ENCODE results near the gene GGA3.
A peak's percentile ranks its signal among the peaks of the same experiment; 100 is the strongest.
"Not testable (repeated sequence)": the region's sequence is repeated elsewhere in the genome, so short reads cannot be mapped to it uniquely, and the experiment has no call there.

The GGA3 gene

DNA sequence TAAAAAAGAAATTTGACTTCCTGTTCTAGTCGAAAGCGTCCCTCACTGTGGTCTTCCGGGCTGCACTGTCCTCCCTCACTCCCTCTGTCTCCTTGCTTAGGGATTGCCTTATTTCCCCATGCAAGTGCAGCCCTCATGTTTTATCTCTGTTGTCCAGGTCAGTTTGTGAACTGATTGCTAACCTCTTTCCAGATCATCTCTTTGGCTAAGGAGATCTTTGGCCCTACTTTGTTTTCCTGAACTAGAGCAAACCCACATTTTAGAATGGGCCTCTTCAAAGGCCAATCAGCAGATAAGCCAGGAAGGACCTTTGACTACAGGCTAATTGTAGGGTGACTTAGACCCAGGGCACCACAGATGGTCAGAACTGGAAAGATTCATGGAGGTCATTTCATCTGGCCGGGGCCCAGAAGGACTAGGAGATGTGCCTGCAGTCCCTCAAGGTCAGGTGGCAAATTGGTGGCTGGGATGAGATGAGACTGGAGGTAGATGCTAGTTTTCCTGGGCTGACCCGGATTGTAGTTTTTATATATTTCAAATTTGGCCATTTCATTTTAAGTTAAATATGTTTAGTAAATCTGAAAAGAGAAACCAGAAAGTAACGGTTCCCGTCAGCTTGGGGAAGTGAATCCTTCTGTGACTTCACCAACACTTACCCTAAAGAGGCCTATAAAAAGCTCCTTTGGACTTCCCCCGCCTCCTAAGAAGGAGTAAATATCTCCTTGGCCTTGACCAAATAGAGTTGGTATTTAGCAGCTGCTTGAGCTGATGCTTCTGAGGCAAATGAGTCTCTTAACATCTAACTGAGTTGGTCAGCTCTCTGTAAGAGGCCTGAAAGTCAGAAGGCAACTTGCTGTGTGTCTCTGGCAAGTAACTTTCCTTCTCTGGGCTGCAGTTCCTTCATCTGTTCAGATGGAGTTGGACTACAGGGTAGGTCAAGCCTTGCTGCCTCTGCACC is 34.1 kb upstream of the GGA3 start:
- TF ChIP-seq, protein P1, sequence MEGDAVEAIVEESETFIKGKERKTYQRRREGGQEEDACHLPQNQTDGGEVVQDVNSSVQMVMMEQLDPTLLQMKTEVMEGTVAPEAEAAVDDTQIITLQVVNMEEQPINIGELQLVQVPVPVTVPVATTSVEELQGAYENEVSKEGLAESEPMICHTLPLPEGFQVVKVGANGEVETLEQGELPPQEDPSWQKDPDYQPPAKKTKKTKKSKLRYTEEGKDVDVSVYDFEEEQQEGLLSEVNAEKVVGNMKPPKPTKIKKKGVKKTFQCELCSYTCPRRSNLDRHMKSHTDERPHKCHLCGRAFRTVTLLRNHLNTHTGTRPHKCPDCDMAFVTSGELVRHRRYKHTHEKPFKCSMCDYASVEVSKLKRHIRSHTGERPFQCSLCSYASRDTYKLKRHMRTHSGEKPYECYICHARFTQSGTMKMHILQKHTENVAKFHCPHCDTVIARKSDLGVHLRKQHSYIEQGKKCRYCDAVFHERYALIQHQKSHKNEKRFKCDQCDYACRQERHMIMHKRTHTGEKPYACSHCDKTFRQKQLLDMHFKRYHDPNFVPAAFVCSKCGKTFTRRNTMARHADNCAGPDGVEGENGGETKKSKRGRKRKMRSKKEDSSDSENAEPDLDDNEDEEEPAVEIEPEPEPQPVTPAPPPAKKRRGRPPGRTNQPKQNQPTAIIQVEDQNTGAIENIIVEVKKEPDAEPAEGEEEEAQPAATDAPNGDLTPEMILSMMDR (conservative IDR thresholded peaks at IDR 0.05; ENCODE audit: low read depth, low read length), result no peak
- DNase-seq (ENCODE audit: low read depth), result no peak
- H3K4me3 ChIP-seq (ENCODE audit: low read depth, low read length), result no peak overlapping the region

DNA sequence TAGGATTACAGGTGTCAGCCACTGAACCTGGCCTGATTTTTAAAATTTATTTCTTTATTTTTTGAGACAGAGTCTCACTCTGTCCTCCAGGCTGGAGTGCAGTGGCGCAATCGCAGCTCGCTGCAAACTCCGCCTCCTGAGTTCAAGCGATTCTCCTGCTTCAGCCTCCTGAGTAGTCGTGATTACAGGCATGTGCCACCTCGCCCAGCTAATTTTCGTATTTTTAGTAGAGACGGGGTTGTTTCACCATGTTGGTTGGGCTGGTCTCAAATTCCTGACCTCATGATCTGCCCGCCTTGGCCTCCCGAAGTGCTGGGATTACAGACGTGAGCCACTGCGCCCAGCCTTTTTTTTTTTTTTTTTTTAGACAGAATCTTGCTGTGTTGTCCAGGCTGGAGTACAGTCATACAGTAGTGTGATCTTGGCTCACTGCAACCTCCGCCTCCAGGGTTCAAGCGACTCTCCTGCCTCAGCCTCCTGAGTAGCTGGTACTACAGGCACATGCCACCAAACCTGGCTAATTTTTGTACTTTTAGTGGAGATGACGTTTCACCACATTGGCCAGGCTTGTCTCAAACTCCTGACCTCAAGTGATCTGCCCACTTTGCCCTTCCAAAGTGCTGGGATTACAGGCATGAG is 31.5 kb upstream of the GGA3 start:
- not testable (repeated sequence) for DNase-seq (ENCODE audit: low read depth)

DNA sequence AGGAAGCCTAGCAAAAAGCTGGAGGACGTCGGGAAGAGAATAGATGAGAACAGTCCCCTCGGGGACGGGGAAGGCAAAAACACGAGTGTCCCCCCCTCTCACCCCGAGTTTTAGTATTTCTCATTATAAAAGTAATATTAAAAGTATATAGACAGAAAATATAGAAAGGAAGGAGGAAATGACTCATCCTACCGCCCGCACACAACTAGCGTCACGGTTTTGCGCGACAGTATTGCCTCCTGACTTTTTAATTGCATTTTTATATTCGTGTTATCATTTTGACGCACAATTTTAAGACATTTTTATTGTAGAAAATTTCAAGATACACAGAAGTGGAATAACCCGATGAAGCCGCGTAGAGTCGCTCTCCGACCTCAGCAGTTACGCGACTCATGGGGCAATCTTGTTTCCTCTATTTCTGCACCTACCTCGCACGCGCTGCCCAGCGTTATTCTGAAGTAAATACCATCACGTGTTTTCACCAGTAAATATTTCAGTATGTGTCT is 28.5 kb upstream of the GGA3 start:
- H3K4me3 ChIP-seq (ENCODE audit: low read depth, low read length), result peak overlapping the region; percentile 91
- DNase-seq (ENCODE audit: low read depth), result peak; percentile 73

More for the DNA sequence above, 31.5 kb upstream of the GGA3 start:
- H3K4me3 ChIP-seq (ENCODE audit: low read depth, low read length), result not testable (repeated sequence)

DNA sequence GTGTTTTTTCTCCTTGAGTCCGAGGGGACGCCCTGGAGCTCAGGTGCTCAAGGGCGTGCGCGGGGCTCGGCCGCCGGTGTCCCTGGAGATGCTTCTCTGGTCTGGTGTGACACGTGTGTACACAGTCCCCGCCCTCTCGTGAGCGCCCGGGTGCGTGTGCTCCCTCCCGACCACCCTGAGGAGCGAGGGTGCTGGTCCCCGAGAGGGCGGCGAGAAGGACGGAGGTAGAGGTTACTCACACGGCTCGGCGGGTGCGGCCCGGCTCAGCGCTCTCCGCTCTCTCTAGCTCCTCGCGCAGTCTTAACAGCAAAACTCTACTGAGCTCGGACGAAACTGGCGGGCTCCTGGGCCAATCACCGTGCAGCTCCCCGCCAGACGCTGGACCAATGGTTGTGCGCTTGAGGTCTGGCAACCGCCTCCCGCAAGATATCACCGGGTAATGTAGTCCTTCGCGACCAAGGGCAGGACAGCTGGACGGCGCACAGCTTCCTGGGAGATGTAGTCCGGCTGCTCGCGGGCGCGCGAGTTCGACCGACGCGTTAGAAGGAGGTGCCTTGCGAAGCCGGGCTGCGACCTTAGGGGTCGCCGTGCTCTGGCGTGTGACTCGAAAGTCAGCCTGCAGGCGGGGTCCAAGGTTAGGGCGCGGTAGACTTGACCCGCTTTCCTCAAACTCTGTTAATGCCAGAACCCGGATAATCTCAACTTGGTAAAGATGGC is 27.9 kb upstream of the GGA3 start, which contains the start of gene SLC25A19:
Gene SLC25A19 (minus strand): TSS at position 319 of the 717 bp plus-strand sequence. CDS start 2,669 bp downstream, outside the sequence.
- TF ChIP-seq, protein P1 (conservative IDR thresholded peaks at IDR 0.05; ENCODE audit: low read depth, low read length), result no peak
- peak; percentile 100 for DNase-seq (ENCODE audit: low read depth)
- H3K4me3 ChIP-seq (ENCODE audit: low read depth, low read length), result peak within 1 kb of the TSS; percentile 91

More for the DNA sequence above, 28.5 kb upstream of the GGA3 start:
- TF ChIP-seq, protein P1 (conservative IDR thresholded peaks at IDR 0.05; ENCODE audit: low read depth, low read length), result peak; percentile 43

DNA sequence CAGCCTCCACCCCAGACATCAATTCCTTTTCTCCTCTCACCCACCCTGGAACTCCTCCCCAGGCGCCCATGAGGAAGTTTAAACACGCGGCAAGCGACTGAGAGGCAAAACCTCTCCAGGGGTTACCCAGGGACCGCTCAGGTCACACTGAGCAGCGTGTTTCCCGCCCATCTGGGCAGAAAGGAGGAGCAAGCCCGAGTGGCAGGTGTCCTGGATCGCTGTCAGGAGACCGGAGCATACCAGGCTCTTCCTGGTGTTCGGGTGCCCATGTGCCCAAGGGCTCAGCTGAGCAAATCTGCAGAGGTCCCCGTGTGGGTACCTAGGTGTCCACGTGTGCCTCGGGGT is 27.3 kb upstream of the GGA3 start:
- peak overlapping the region; percentile 90 for H3K4me3 ChIP-seq (ENCODE audit: low read depth, low read length)
- TF ChIP-seq, protein P1 (conservative IDR thresholded peaks at IDR 0.05; ENCODE audit: low read depth, low read length), result no peak
- DNase-seq (ENCODE audit: low read depth), result no peak

DNA sequence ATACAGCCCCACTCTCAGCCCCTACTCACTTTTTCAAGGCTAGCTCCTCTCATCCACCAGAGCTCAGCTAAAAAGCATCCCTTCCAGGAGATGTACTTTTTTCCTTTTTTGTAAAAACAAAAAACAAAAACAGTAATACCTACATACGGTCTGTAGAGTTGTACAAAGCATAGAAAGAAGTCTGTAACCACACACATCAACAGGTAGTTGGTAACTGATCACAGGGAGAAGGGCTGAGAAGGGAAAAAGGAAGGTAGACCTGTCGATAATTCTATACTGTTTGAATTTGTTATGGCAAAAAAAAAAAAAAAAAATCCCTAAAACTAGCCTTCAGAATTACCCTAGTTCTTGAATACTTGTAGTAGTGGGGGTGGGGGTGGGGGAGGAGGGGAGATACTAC is 27.0 kb upstream of the GGA3 start:
- TF ChIP-seq, protein P1 (conservative IDR thresholded peaks at IDR 0.05; ENCODE audit: low read depth, low read length), result no peak
- H3K4me3 ChIP-seq (ENCODE audit: low read depth, low read length), result peak overlapping the region; percentile 90
- no peak for DNase-seq (ENCODE audit: low read depth)

DNA sequence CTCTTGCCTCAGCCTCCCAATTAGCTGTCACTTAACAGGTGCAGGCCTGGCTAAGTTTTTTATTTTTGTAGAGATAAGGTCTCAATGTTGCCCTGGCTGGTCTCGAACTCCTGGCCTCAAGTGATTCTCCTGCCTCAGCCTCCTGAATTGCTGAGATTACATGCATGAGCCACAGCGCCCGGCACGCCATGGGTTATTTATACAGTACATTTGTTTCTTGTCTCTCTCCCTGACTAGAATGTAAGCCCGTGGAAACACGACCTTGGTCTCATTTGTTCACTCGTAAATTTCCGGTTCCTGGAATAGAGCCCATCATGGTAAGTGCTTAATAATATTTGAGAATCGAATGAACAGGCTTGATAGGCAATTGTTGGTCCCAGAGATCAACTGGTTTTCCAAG is 25.8 kb upstream of the GGA3 start:
- TF ChIP-seq, protein P1 (conservative IDR thresholded peaks at IDR 0.05; ENCODE audit: low read depth, low read length), result no peak
- H3K4me3 ChIP-seq (ENCODE audit: low read depth, low read length), result no peak overlapping the region
- DNase-seq (ENCODE audit: low read depth), result no peak
